Pancreas (tissue), 10 donors: Measurements from ENCODE around the gene PSIP1. TPM values are rescaled to one million over a fixed set of nuclear protein-coding genes. Genes with fewer than 3 reads are reported as not detected.

Experiments
- ATAC-seq, 4 donors: fragments of 200-7000 bp; cut with Tn5 transposase; one replicate each; pipeline versions ENCODE4 v1.8.0 to v1.9.1; 2020; ENCODE audit warnings: mild to moderate bottlenecking in 4 of 4, moderate library complexity in 4 of 4
- DNase-seq, 6 donors: peaks; one replicate each; pipeline ENCODE4 v3.0.0-alpha.2; 2020
- FAIRE-seq: peaks from 2 replicates; lab custom pipeline; 2012; peaks lifted over from hg19 to GRCh38; lab: Jason Lieb, UNC
- H3K27ac ChIP-seq, 4 donors: fragments of 200-600 bp; sonication (generic); 1 replicate in 3 of 4; 2 replicates in 1 of 4; pipeline versions ENCODE4 v1.5.0 to v1.8.0; 2020
- H3K27me3 ChIP-seq, 4 donors: fragments of 200-600 bp; one replicate each; pipeline ENCODE4 v1.8.0; 2021
- H3K36me3 ChIP-seq, 3 donors: fragments of 200-600 bp; sonication (generic) in 1 of 3; one replicate each; pipeline versions ENCODE4 v1.5.0 to v1.8.0; 2020 to 2021
- H3K4me1 ChIP-seq, 3 donors: fragments of 200-600 bp; one replicate each; pipeline ENCODE4 v1.8.0; 2021
- H3K4me3 ChIP-seq, 4 donors: fragments of 200-600 bp; sonication (generic) in 2 of 4; one replicate each; pipeline versions ENCODE4 v1.5.0 to v1.8.0; 2020 to 2021
- H3K9me3 ChIP-seq, 4 donors: fragments of 200-600 bp; one replicate each; pipeline ENCODE4 v1.8.0; 2021
- CTCF ChIP-seq, 4 donors: fragments of 200-600 bp; sonication (generic) in 3 of 4; IDR thresholded peaks; one replicate each; pipeline versions ENCODE4 v1.5.0 to v1.8.0; 2021; ENCODE audit warnings: antibody characterized with exemption in 4 of 4
- WGBS, 2 donors: extraction: QIAGEN DNeasy Blood & Tissue Kit; methylation state at CpG; one replicate each; pipeline ENCODE4 v1.1.7; 2013; 5-methylcytosine and 5-hydroxymethylcytosine counted together
- intact Hi-C, 3 donors: fragments of 100-400 bp; cut with DNase I; formaldehyde crosslinking; loops; one replicate each; pipeline versions ENCODE4 v1.11.1 to v1.14.2; 2022
- polyA plus RNA-seq, 2 donors: library from polyadenylated mRNA; stranded (reverse); fragments of 200-250 nt; gene quantifications; one replicate each; pipeline ENCODE4 v1.2.3, GENCODE V29; 2013
- total RNA-seq, 6 donors: library from RNA; stranded (reverse); fragmentation: NEBNext Ultra II Directional in 4 of 6; extraction: Animal tissue kit (Norgen Biotek cat#: 25700) in 4 of 6; gene quantifications; one replicate each; pipeline versions ENCODE4 v1.2.1 to v1.2.4, GENCODE V29; 2021 to 2023
- donor health status: healthy with polysubstance abuse.
- donor health status: DM: no; HTN: no; CAD: no; lungs with moderate emphysema.
- donor health status: DM: no; HTN: no; CAD: no.
- donor health status: control.
- donor health status: control.
- donor health status: Bipolar disorder and iron deficiency.
- donor health status: DM: yes; HTN: yes; CAD: no.
- donor health status: DM: no; HTN: no; CAD: no.
- donor health status: DM: no; HTN: no; CAD: no.
- donor health status: DM: yes; HTN: yes; CAD: no.

PSIP1 gene
- total and polyA plus RNA-seq, 8 donors: 9.0 to 18.9 (median 11.2) TPM

DNA sequence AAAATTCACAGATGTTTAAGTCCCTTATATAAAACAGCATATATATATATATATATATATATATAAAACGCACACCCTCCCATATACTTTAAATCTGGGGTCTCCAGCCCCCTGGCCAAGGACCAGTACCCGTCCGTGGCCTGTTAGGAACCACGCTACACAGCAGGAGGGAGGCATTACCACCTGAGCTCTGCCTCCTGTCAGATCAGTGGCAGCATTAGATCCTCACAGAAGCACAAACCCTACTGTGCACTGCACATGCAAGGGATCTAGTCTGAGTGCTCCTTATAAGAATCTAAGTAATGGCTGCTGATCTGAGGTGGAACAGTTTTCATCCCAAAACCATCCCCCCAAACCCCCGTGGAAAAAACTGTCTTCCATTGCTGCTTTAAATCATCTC, 9.0 kb downstream of the PSIP1 start:
- FAIRE-seq (no peak), DNase-seq (no peak), ATAC-seq (no peak)
- Histone ChIP-seq H3K4me3 (no peak overlapping the region), H3K36me3 (no peaks in the 10 kb centered on the region), H3K27me3 (no peaks in the 10 kb centered on the region), H3K9me3 (no peaks in the 10 kb centered on the region), H3K4me1 (no peaks in the 10 kb centered on the region), H3K27ac (no peak overlapping the region)
- no peak for TF ChIP-seq CTCF (IDR thresholded peaks at IDR 0.05)
- WGBS, 2 donors: 87 to 92% methylated on average over 5 of the region's 5 CpGs
- intact Hi-C loops: no loop called here

DNA sequence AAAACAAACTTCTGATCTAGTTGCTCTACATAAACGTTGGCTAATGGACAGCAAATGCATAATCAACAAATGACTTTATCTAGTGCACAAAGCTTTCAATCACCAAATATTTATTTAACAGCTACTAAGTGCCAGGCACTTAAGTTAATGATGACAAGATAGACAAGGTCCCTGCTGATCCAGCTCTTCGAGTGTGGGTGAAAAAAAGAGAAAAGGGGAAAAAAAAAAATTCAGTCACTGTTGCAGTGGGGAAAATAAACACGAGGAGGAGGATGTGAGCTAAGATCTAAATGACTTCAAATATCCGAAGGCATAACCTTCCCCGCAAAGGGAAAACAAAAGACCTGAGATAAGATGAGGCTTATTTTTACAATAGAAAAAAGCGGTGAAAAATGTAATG, 9.6 kb downstream of the PSIP1 start:
- Histone ChIP-seq H3K4me3 (no peak overlapping the region), H3K36me3 (no peaks in the 10 kb centered on the region), H3K4me1 (no peaks in the 10 kb centered on the region), H3K27ac (no peak overlapping the region), H3K27me3 (no peaks in the 10 kb centered on the region), H3K9me3 (no peaks in the 10 kb centered on the region)
- TF ChIP-seq CTCF (IDR thresholded peaks at IDR 0.05): no peak
- intact Hi-C loops: no loop called here
- no peak for DNase-seq
- peak in 2 of 4 donors; percentile 40 to 66 for ATAC-seq
- 35 to 38% methylated on average over 6 of the region's 6 CpGs for WGBS, 2 donors
- FAIRE-seq: no peak

GRCh38 chr9:15499139-15499538, 11.6 kb downstream of the PSIP1 start:
- TF ChIP-seq CTCF (IDR thresholded peaks at IDR 0.05): no peak
- intact Hi-C loops: no loop called here
- no peak for ATAC-seq
- Histone ChIP-seq H3K9me3 (no peaks in the 10 kb centered on the region), H3K36me3 (no peaks in the 10 kb centered on the region), H3K27ac (no peak overlapping the region), H3K27me3 (no peaks in the 10 kb centered on the region), H3K4me3 (no peak overlapping the region), H3K4me1 (no peaks in the 10 kb centered on the region)
- 67 to 77% methylated on average over 2 of the region's 2 CpGs for WGBS, 2 donors
- DNase-seq: no peak
- FAIRE-seq: no peak

- H3K27me3 ChIP-seq: no peaks in the 10 kb centered on the region
- FAIRE-seq (no peak), DNase-seq (no peak), ATAC-seq (no peak)
- intact Hi-C loops: no loop called here
- H3K36me3 ChIP-seq: no peaks in the 10 kb centered on the region
- no peak overlapping the region for H3K4me3 ChIP-seq
- H3K9me3 ChIP-seq: no peaks in the 10 kb centered on the region
- H3K27ac ChIP-seq: no peak overlapping the region
- no peaks in the 10 kb centered on the region for H3K4me1 ChIP-seq
- no peak for TF ChIP-seq CTCF (IDR thresholded peaks at IDR 0.05)
- 97% methylated on average over 13 of the region's 13 CpGs for WGBS, 2 donors
Measured at GRCh38 chr9:15498246-15498995, 12.3 kb downstream of the PSIP1 start.

- H3K9me3 ChIP-seq: no peaks in the 10 kb centered on the region
- no peaks in the 10 kb centered on the region for H3K27me3 ChIP-seq
- WGBS, 2 donors: 96 to 97% methylated on average over 13 of the region's 13 CpGs
- DNase-seq: no peak
- intact Hi-C loops: no loop called here
- FAIRE-seq: no peak
- H3K4me3 ChIP-seq: no peak overlapping the region
- no peak for TF ChIP-seq CTCF (IDR thresholded peaks at IDR 0.05)
- H3K4me1 ChIP-seq: no peaks in the 10 kb centered on the region
- peaks cover 0 to 5% (median 0%) of the 10 kb centered on the region in 3 donors for H3K36me3 ChIP-seq
- H3K27ac ChIP-seq: no peak overlapping the region
- ATAC-seq: no peak
Measured at GRCh38 chr9:15492485-15493150, 18.2 kb downstream of the PSIP1 start.
